Nephron (organoid): ENCODE data around the gene C1QTNF7.

ENCODE experiments used
- H3K27ac Mint-ChIP-seq, 3 experiments: 2 replicates each; pipeline ENCODE4 v1.8.0; 2020; ENCODE audit warnings: mixed read lengths in 3 of 3, mild to moderate bottlenecking in 2 of 3, moderate library complexity in 1 of 3
- H3K27me3 Mint-ChIP-seq: 2 replicates; pipeline ENCODE4 v1.8.0; 2021; ENCODE audit warnings: low read depth, mild to moderate bottlenecking, moderate library complexity, mixed read lengths
- H3K36me3 Mint-ChIP-seq: 2 replicates; pipeline ENCODE4 v1.8.0; 2020; ENCODE audit warnings: low read depth, mixed read lengths
- H3K4me1 Mint-ChIP-seq: 2 replicates; pipeline ENCODE4 v1.8.0; 2020; ENCODE audit warnings: mixed read lengths
- H3K4me3 Mint-ChIP-seq, 3 experiments: 2 replicates each; pipeline ENCODE4 v1.8.0; 2020; ENCODE audit warnings: mild to moderate bottlenecking in 3 of 3, mixed read lengths in 3 of 3, moderate library complexity in 2 of 3
- H3K9me3 Mint-ChIP-seq: 2 replicates; pipeline ENCODE4 v1.8.0; 2020; ENCODE audit warnings: mixed read lengths
- TF ChIP-seq, protein P1 (sequence below), 3 experiments: fragments of 200-600 bp; sonication (generic); IDR thresholded peaks; one replicate each; pipeline ENCODE4 v1.5.0; 2021; ENCODE audit warnings: antibody characterized with exemption in 3 of 3; ENCODE audit not compliant: unreplicated experiment in 3 of 3

The C1QTNF7 gene

DNA sequence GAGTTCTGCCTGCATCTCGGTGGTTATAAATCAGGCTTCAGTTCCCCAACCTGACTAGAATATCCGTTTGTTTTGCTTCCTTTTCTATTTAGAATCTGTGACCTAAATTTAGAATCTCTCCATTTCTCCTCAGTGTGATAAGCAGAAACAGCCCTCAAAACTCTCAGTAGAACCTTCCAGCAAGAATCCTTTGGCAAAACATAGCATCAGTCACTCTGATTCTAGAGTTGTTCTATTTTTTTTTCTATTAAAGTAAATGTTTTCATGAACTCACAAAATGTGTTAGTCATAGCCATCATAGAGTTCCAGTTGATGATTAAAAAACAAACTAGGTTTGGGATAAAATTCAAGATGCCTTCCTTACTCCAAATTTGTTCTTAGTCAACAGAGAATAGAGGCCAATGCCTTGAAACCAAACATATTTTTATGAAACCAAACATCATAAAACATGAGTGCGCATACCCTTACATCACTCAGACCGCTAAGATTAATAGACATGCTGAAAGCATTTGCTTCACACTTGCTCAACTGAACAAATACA lies 13.2 kb upstream of the C1QTNF7 start:
- Mint-ChIP-seq H3K4me3 (peak overlapping the region in 1 of 3 experiments; percentile 6), H3K9me3 (no peaks in the 10 kb centered on the region), H3K27me3 (no peaks in the 10 kb centered on the region), H3K4me1 (peaks cover 49% of the 10 kb centered on the region), H3K36me3 (no peaks in the 10 kb centered on the region), H3K27ac (peak overlapping the region; percentile 2 to 75 (median 69))
- TF ChIP-seq, protein P1, sequence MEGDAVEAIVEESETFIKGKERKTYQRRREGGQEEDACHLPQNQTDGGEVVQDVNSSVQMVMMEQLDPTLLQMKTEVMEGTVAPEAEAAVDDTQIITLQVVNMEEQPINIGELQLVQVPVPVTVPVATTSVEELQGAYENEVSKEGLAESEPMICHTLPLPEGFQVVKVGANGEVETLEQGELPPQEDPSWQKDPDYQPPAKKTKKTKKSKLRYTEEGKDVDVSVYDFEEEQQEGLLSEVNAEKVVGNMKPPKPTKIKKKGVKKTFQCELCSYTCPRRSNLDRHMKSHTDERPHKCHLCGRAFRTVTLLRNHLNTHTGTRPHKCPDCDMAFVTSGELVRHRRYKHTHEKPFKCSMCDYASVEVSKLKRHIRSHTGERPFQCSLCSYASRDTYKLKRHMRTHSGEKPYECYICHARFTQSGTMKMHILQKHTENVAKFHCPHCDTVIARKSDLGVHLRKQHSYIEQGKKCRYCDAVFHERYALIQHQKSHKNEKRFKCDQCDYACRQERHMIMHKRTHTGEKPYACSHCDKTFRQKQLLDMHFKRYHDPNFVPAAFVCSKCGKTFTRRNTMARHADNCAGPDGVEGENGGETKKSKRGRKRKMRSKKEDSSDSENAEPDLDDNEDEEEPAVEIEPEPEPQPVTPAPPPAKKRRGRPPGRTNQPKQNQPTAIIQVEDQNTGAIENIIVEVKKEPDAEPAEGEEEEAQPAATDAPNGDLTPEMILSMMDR (IDR thresholded peaks at IDR 0.05; ENCODE audit: unreplicated experiment in 3 of 3): no peak

DNA sequence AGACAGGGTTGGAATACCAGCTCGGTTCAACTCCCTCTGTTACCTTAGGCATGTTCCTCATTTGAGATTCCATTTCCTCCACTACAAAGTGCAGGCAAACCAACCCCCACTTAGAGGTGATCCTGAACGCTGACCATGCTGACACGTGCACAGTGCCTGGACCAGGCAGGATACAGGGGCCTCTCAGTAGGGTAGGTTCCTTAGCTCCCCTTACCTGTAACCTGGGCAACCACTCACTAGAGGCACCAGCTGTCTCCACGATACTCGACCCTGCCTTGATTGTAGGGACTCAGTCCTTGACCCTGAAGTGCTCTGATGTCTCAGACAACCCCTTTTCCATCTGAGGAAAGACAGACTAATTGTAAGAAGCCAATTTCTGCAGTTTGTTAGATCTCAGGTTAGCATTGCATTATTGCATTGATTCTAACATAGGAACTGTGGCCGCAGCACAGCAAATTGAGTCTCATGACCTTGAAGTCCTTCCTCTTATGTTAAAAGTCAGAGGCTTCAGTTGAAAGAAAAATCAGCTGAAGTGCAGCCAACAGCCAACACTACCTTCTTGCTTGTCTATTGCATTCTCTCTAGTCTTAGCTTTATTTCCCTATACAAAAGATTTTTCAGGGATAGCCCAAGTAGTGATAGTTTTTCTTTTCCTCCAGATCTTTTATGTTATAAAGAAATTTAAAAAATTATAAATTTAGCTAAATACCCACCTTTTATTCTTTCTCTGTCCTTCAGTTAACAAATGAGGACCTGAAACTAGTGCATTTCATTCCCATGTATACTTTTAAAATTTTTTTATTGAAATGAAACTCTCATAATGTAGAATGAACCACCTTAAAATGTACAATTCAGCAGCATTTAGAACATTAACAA lies 11.2 kb upstream of the C1QTNF7 start:
- Mint-ChIP-seq H3K27ac (peak overlapping the region in 2 of 3 experiments; percentile 45 to 67), H3K4me1 (peaks cover 49% of the 10 kb centered on the region), H3K9me3 (no peaks in the 10 kb centered on the region), H3K27me3 (no peaks in the 10 kb centered on the region), H3K36me3 (no peaks in the 10 kb centered on the region), H3K4me3 (no peak overlapping the region)
- TF ChIP-seq, protein P1 (IDR thresholded peaks at IDR 0.05; ENCODE audit: unreplicated experiment in 3 of 3): no peak

DNA sequence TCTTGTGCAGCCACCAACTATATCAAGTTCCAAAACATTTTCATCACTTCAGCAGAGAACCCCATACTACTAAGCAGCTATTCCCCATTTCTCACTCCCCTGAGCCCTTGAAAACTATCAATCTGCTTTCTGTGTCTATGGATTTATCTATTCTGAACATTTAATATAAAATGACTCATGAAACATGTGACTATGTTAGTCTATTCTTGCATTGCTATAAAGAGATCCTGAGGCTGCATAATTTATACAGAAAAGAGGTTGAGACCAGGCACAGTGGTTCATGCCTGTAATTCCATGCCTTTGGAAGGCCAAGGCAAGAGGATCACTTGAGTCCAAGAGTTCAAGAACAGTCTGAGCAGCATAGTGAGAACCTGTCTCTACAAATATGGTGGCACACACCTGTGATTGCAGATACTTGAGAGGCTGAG lies 10.6 kb upstream of the C1QTNF7 start:
- peak overlapping the region in 1 of 3 experiments; percentile 45 for H3K27ac Mint-ChIP-seq
- no peaks in the 10 kb centered on the region for H3K36me3 Mint-ChIP-seq
- H3K4me1 Mint-ChIP-seq: peaks cover 49% of the 10 kb centered on the region
- H3K27me3 Mint-ChIP-seq: no peaks in the 10 kb centered on the region
- no peak overlapping the region for H3K4me3 Mint-ChIP-seq
- no peaks in the 10 kb centered on the region for H3K9me3 Mint-ChIP-seq
- TF ChIP-seq, protein P1 (IDR thresholded peaks at IDR 0.05; ENCODE audit: unreplicated experiment in 3 of 3): no peak

DNA sequence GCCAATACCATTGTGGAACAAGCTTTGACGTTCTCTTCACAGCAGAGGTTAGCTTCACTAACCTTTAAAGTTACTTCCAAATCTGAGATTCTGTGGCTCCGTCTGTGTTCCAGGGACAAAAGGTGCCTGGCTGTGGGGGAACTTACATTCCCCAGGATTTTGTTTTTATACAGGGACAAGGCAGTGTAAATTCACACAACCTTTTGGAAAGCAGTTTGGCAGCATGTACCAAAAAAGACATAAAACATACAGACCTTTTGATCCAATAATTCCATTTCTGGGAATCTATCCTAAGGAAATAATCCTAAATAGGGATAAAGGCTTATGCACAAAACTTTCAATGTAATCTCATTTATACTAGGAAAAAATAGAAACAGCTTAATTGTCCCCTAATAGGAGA lies 8.9 kb upstream of the C1QTNF7 start:
- TF ChIP-seq, protein P1 (IDR thresholded peaks at IDR 0.05; ENCODE audit: unreplicated experiment in 3 of 3): no peak

DNA sequence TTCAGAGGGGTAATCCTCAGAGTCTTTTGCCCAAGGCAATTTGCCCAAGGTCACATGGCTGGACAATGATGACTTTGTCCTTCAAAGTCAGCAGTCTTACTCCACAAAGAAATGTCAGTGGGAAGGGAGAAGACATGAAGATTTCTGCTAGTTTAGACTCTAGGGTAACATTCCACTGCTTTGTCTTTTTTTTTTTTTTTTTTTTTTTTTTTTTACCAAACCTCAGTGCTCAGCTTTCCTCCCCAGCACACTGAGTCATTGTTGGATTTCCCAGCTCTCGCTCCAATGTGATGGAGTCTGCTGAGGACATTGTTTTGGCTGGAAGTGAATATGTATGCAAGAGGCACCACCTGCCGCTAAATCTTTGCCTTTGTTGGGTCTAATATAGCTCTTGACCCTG lies 7.2 kb upstream of the C1QTNF7 start:
- H3K4me3 Mint-ChIP-seq: no peak overlapping the region
- peaks cover 26% of the 10 kb centered on the region for H3K4me1 Mint-ChIP-seq
- H3K27me3 Mint-ChIP-seq: no peaks in the 10 kb centered on the region

More for the DNA sequence above, 8.9 kb upstream of the C1QTNF7 start:
- Mint-ChIP-seq H3K27ac (peak overlapping the region in 2 of 3 experiments; percentile 82 to 88), H3K9me3 (no peaks in the 10 kb centered on the region), H3K27me3 (no peaks in the 10 kb centered on the region), H3K36me3 (no peaks in the 10 kb centered on the region), H3K4me1 (peaks cover 38% of the 10 kb centered on the region), H3K4me3 (no peak overlapping the region)

More for the DNA sequence above, 7.2 kb upstream of the C1QTNF7 start:
- TF ChIP-seq, protein P1 (IDR thresholded peaks at IDR 0.05; ENCODE audit: unreplicated experiment in 3 of 3): no peak
- H3K9me3 Mint-ChIP-seq: no peaks in the 10 kb centered on the region
- H3K27ac Mint-ChIP-seq: no peak overlapping the region
- no peaks in the 10 kb centered on the region for H3K36me3 Mint-ChIP-seq
